ENCODE data around the gene SCN8A. TPM values are rescaled to one million over a fixed set of nuclear protein-coding genes. Genes with fewer than 3 reads are reported as not detected.

The SCN8A gene
- total and polyA plus RNA-seq, 7 donors, result under 0.01 to 2.1 (median 0.71) TPM

- Histone ChIP-seq H3K4me3 (no peak overlapping the region), H3K27ac (no peak overlapping the region), H3K4me1 (no peaks in the 10 kb centered on the region), H3K27me3 (no peaks in the 10 kb centered on the region), H3K9me3 (peaks cover 0 to 4% (median 2%) of the 10 kb centered on the region in 4 donors), H3K36me3 (no peaks in the 10 kb centered on the region)
- TF ChIP-seq POLR2AphosphoS5 (IDR thresholded peaks at IDR 0.05) (no peak), POLR2A (IDR thresholded peaks at IDR 0.05) (no peak), EP300 (IDR thresholded peaks at IDR 0.05) (no peak)
- TF ChIP-seq, protein P1, sequence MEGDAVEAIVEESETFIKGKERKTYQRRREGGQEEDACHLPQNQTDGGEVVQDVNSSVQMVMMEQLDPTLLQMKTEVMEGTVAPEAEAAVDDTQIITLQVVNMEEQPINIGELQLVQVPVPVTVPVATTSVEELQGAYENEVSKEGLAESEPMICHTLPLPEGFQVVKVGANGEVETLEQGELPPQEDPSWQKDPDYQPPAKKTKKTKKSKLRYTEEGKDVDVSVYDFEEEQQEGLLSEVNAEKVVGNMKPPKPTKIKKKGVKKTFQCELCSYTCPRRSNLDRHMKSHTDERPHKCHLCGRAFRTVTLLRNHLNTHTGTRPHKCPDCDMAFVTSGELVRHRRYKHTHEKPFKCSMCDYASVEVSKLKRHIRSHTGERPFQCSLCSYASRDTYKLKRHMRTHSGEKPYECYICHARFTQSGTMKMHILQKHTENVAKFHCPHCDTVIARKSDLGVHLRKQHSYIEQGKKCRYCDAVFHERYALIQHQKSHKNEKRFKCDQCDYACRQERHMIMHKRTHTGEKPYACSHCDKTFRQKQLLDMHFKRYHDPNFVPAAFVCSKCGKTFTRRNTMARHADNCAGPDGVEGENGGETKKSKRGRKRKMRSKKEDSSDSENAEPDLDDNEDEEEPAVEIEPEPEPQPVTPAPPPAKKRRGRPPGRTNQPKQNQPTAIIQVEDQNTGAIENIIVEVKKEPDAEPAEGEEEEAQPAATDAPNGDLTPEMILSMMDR (IDR thresholded peaks at IDR 0.05), result no peak
- WGBS, 2 donors, result 98 to 99% methylated on average over 2 of the region's 2 CpGs
- intact Hi-C loops (cut with DNase I), result no loop called here
- DNase-seq, result no peak
Observed at GRCh38 chr12:51740536-51740935, 149.5 kb downstream of the SCN8A start.

GRCh38 chr12:51744235-51744634, 153.2 kb downstream of the SCN8A start:
- peaks cover 0 to 4% (median 2%) of the 10 kb centered on the region in 4 donors for H3K9me3 ChIP-seq
- H3K36me3 ChIP-seq, result no peaks in the 10 kb centered on the region
- no peak overlapping the region for H3K4me3 ChIP-seq
- H3K27ac ChIP-seq, result no peak overlapping the region
- no peaks in the 10 kb centered on the region for H3K27me3 ChIP-seq
- no peaks in the 10 kb centered on the region for H3K4me1 ChIP-seq
- intact Hi-C loops (cut with DNase I), result no loop called here
- DNase-seq, result no peak
- TF ChIP-seq, protein P1 (IDR thresholded peaks at IDR 0.05), result no peak
- TF ChIP-seq POLR2A (IDR thresholded peaks at IDR 0.05) (no peak), EP300 (IDR thresholded peaks at IDR 0.05) (no peak), POLR2AphosphoS5 (IDR thresholded peaks at IDR 0.05) (no peak)
- WGBS, 2 donors, result 50 to 61% methylated on average over 6 of the region's 6 CpGs

- Histone ChIP-seq H3K4me1 (no peaks in the 10 kb centered on the region), H3K27me3 (no peaks in the 10 kb centered on the region), H3K4me3 (no peak overlapping the region), H3K9me3 (peaks cover 0 to 4% (median 2%) of the 10 kb centered on the region in 4 donors), H3K27ac (no peak overlapping the region), H3K36me3 (no peaks in the 10 kb centered on the region)
- intact Hi-C loops (cut with DNase I), result no loop called here
- DNase-seq, result no peak
- TF ChIP-seq POLR2AphosphoS5 (IDR thresholded peaks at IDR 0.05) (no peak), EP300 (IDR thresholded peaks at IDR 0.05) (no peak), POLR2A (IDR thresholded peaks at IDR 0.05) (no peak)
- TF ChIP-seq, protein P1 (IDR thresholded peaks at IDR 0.05), result no peak
- WGBS, 2 donors, result 16 to 65% methylated on average over 1 of the region's 1 CpG
Observed at GRCh38 chr12:51744957-51745356, 153.9 kb downstream of the SCN8A start.

GRCh38 chr12:51746416-51746815, 155.4 kb downstream of the SCN8A start:
- 94 to 95% methylated on average over 4 of the region's 4 CpGs for WGBS, 2 donors
- no peak for TF ChIP-seq POLR2AphosphoS5 (IDR thresholded peaks at IDR 0.05)
- TF ChIP-seq POLR2A (IDR thresholded peaks at IDR 0.05), result no peak
- no peak for TF ChIP-seq EP300 (IDR thresholded peaks at IDR 0.05)
- TF ChIP-seq, protein P1 (IDR thresholded peaks at IDR 0.05), result no peak

DNA sequence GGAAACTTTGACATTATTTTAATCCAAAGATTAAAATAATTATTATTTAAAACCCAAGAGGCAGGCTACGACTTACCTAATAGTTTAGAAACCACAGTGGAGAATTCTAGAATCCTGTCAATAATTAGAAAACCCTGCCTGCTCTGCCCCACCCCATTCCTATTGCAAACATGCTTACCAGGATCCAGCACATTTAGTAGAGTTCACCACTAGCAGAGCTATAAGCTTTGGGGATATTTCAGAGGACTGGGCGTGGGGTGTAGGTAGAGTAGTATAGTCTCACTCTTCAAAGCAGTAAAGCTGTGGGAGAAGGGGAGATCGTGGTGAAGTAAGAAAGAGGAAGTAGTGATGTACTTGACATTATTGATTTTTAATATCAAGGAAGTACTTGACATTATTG, 157.2 kb downstream of the SCN8A start:
- Histone ChIP-seq H3K4me3 (no peak overlapping the region), H3K27me3 (no peaks in the 10 kb centered on the region), H3K36me3 (no peaks in the 10 kb centered on the region), H3K27ac (no peak overlapping the region), H3K4me1 (peaks cover 0 to 16% (median 4%) of the 10 kb centered on the region in 4 donors), H3K9me3 (no peaks in the 10 kb centered on the region)
- intact Hi-C loops (cut with DNase I), result no loop called here
- no peak for DNase-seq
- WGBS, 2 donors, result 16 to 53% methylated on average over 3 of the region's 3 CpGs
- TF ChIP-seq, protein P1 (IDR thresholded peaks at IDR 0.05), result no peak
- TF ChIP-seq POLR2A (IDR thresholded peaks at IDR 0.05) (no peak), EP300 (IDR thresholded peaks at IDR 0.05) (no peak), POLR2AphosphoS5 (IDR thresholded peaks at IDR 0.05) (no peak)

More at GRCh38 chr12:51746416-51746815, 155.4 kb downstream of the SCN8A start:
- no peaks in the 10 kb centered on the region for H3K4me1 ChIP-seq
- no peaks in the 10 kb centered on the region for H3K27me3 ChIP-seq
- no peaks in the 10 kb centered on the region for H3K9me3 ChIP-seq
- intact Hi-C loops (cut with DNase I), result no loop called here
- no peak overlapping the region for H3K4me3 ChIP-seq
- DNase-seq, result no peak
- H3K36me3 ChIP-seq, result no peaks in the 10 kb centered on the region
- H3K27ac ChIP-seq, result no peak overlapping the region
